ENCODE data around the gene VKORC1.

VKORC1 gene

GRCh38 chr16:31125844-31126243, 31.2 kb upstream of the VKORC1 start:
- H3K9me3 Mint-ChIP-seq: no peaks in the 10 kb centered on the region
- H3K4me1 Mint-ChIP-seq: peaks cover 9% of the 10 kb centered on the region
- no peak for DNase-seq (ENCODE audit: low spot score in 2 of 2)
- no peak for ATAC-seq (replicated peaks; ENCODE audit: extremely low read depth, poor library complexity, severe bottlenecking)
- no peaks in the 10 kb centered on the region for H3K27me3 Mint-ChIP-seq
- H3K36me3 Mint-ChIP-seq (ENCODE audit: insufficient read depth): peaks cover 38% of the 10 kb centered on the region
- H3K27ac Mint-ChIP-seq (ENCODE audit: low read depth): peak overlapping the region; percentile 72
- H3K4me3 Mint-ChIP-seq: no peak overlapping the region

- H3K36me3 Mint-ChIP-seq (ENCODE audit: insufficient read depth): peaks cover 41% of the 10 kb centered on the region
- H3K27ac Mint-ChIP-seq (ENCODE audit: low read depth): no peak overlapping the region
- no peak for ATAC-seq (replicated peaks; ENCODE audit: extremely low read depth, poor library complexity, severe bottlenecking)
- DNase-seq (ENCODE audit: low spot score in 2 of 2): no peak
- H3K27me3 Mint-ChIP-seq: no peaks in the 10 kb centered on the region
- no peaks in the 10 kb centered on the region for H3K9me3 Mint-ChIP-seq
- peaks cover 11% of the 10 kb centered on the region for H3K4me1 Mint-ChIP-seq
- no peak overlapping the region for H3K4me3 Mint-ChIP-seq
Observed at GRCh38 chr16:31120129-31120528, 25.5 kb upstream of the VKORC1 start.

GRCh38 chr16:31118223-31119155, 23.9 kb upstream of the VKORC1 start:
- H3K36me3 Mint-ChIP-seq (ENCODE audit: insufficient read depth): peaks cover 34% of the 10 kb centered on the region
- ATAC-seq (replicated peaks; ENCODE audit: extremely low read depth, poor library complexity, severe bottlenecking) (no peak), DNase-seq (ENCODE audit: low spot score in 2 of 2) (no peak)
- no peaks in the 10 kb centered on the region for H3K27me3 Mint-ChIP-seq
- peak overlapping the region; percentile 58 for H3K27ac Mint-ChIP-seq (ENCODE audit: low read depth)
- H3K4me1 Mint-ChIP-seq: peaks cover 11% of the 10 kb centered on the region
- peak overlapping the region; percentile 73 for H3K4me3 Mint-ChIP-seq
- H3K9me3 Mint-ChIP-seq: no peaks in the 10 kb centered on the region

- ATAC-seq (replicated peaks; ENCODE audit: extremely low read depth, poor library complexity, severe bottlenecking): peak; percentile 96
- peaks cover 11% of the 10 kb centered on the region for H3K4me1 Mint-ChIP-seq
- peaks cover 27% of the 10 kb centered on the region for H3K36me3 Mint-ChIP-seq (ENCODE audit: insufficient read depth)
- H3K27me3 Mint-ChIP-seq: no peaks in the 10 kb centered on the region
- H3K27ac Mint-ChIP-seq (ENCODE audit: low read depth): peak within 1 kb of the TSS; percentile 58
- H3K4me3 Mint-ChIP-seq: peak within 1 kb of the TSS; percentile 73
- DNase-seq (ENCODE audit: low spot score in 2 of 2): peak; percentile 92 to 96
- no peaks in the 10 kb centered on the region for H3K9me3 Mint-ChIP-seq
Observed at GRCh38 chr16:31117384-31118222, 23.0 kb upstream of the VKORC1 start, which contains the start of gene KAT8. Gene KAT8 (plus strand): TSS chr16:31117664. CDS start chr16:31117682, 18 bp downstream.

GRCh38 chr16:31114468-31114867, 19.9 kb upstream of the VKORC1 start:
- Mint-ChIP-seq H3K27ac (ENCODE audit: low read depth) (peak overlapping the region; percentile 35), H3K4me1 (peaks cover 14% of the 10 kb centered on the region), H3K27me3 (no peaks in the 10 kb centered on the region), H3K9me3 (no peaks in the 10 kb centered on the region), H3K36me3 (ENCODE audit: insufficient read depth) (peaks cover 5% of the 10 kb centered on the region), H3K4me3 (no peak overlapping the region)
- no peak for DNase-seq (ENCODE audit: low spot score in 2 of 2)
- no peak for ATAC-seq (replicated peaks; ENCODE audit: extremely low read depth, poor library complexity, severe bottlenecking)

- Mint-ChIP-seq H3K36me3 (ENCODE audit: insufficient read depth) (peaks cover 5% of the 10 kb centered on the region), H3K27ac (ENCODE audit: low read depth) (no peak overlapping the region), H3K4me3 (no peak overlapping the region), H3K27me3 (no peaks in the 10 kb centered on the region), H3K4me1 (peaks cover 13% of the 10 kb centered on the region), H3K9me3 (no peaks in the 10 kb centered on the region)
- DNase-seq (ENCODE audit: low spot score in 2 of 2) (no peak), ATAC-seq (replicated peaks; ENCODE audit: extremely low read depth, poor library complexity, severe bottlenecking) (no peak)
Observed at GRCh38 chr16:31113121-31114120, 18.8 kb upstream of the VKORC1 start.

- no peak overlapping the region for H3K27ac Mint-ChIP-seq (ENCODE audit: low read depth)
- DNase-seq (ENCODE audit: low spot score in 2 of 2): no peak
- H3K9me3 Mint-ChIP-seq: no peaks in the 10 kb centered on the region
- H3K27me3 Mint-ChIP-seq: no peaks in the 10 kb centered on the region
- peaks cover 10% of the 10 kb centered on the region for H3K4me1 Mint-ChIP-seq
- H3K4me3 Mint-ChIP-seq: no peak overlapping the region
- no peak for ATAC-seq (replicated peaks; ENCODE audit: extremely low read depth, poor library complexity, severe bottlenecking)
- peaks cover 5% of the 10 kb centered on the region for H3K36me3 Mint-ChIP-seq (ENCODE audit: insufficient read depth)
Observed at GRCh38 chr16:31112711-31113110, 18.1 kb upstream of the VKORC1 start.

- Mint-ChIP-seq H3K4me3 (no peak overlapping the region), H3K27ac (ENCODE audit: low read depth) (no peak overlapping the region)
Observed at GRCh38 chr16:31111881-31112466, 17.4 kb upstream of the VKORC1 start.

GRCh38 chr16:31110106-31111034, 15.8 kb upstream of the VKORC1 start:
- Mint-ChIP-seq H3K9me3 (no peaks in the 10 kb centered on the region), H3K4me1 (peaks cover 15% of the 10 kb centered on the region), H3K27me3 (no peaks in the 10 kb centered on the region), H3K4me3 (peak overlapping the region; percentile 82), H3K27ac (ENCODE audit: low read depth) (no peak overlapping the region), H3K36me3 (ENCODE audit: insufficient read depth) (peaks cover 3% of the 10 kb centered on the region)
- ATAC-seq (replicated peaks; ENCODE audit: extremely low read depth, poor library complexity, severe bottlenecking) (no peak), DNase-seq (ENCODE audit: low spot score in 2 of 2) (no peak)

More at GRCh38 chr16:31111881-31112466, 17.4 kb upstream of the VKORC1 start:
- Mint-ChIP-seq H3K27me3 (no peaks in the 10 kb centered on the region), H3K36me3 (ENCODE audit: insufficient read depth) (peaks cover 5% of the 10 kb centered on the region), H3K9me3 (no peaks in the 10 kb centered on the region), H3K4me1 (peaks cover 15% of the 10 kb centered on the region)
- DNase-seq (ENCODE audit: low spot score in 2 of 2): no peak
- no peak for ATAC-seq (replicated peaks; ENCODE audit: extremely low read depth, poor library complexity, severe bottlenecking)

- ATAC-seq (replicated peaks; ENCODE audit: extremely low read depth, poor library complexity, severe bottlenecking) (no peak), DNase-seq (ENCODE audit: low spot score in 2 of 2) (no peak)
- no peaks in the 10 kb centered on the region for H3K27me3 Mint-ChIP-seq
- peaks cover 3% of the 10 kb centered on the region for H3K36me3 Mint-ChIP-seq (ENCODE audit: insufficient read depth)
- H3K27ac Mint-ChIP-seq (ENCODE audit: low read depth): no peak overlapping the region
- peak overlapping the region; percentile 82 for H3K4me3 Mint-ChIP-seq
- peaks cover 15% of the 10 kb centered on the region for H3K4me1 Mint-ChIP-seq
- H3K9me3 Mint-ChIP-seq: no peaks in the 10 kb centered on the region
Observed at GRCh38 chr16:31109622-31110021, 15.0 kb upstream of the VKORC1 start.
